Stromal cell of bone marrow (primary cell): ENCODE results near the gene USP35.

Source experiments
- DNase-seq: peaks from one replicate; pipeline ENCODE4 v3.0.0-alpha.2; 2012; ENCODE audit warnings: low read depth

The USP35 gene

GRCh38 chr11:78196661-78197091 lies 8.0 kb downstream of the USP35 start:
- no peak for DNase-seq

- no peak for DNase-seq
Observed at GRCh38 chr11:78197816-78198215, 9.1 kb downstream of the USP35 start.

- no peak for DNase-seq
Observed at GRCh38 chr11:78199015-78199652, 10.4 kb downstream of the USP35 start.

- no peak for DNase-seq
Observed at GRCh38 chr11:78199653-78200015, 10.9 kb downstream of the USP35 start.

DNA sequence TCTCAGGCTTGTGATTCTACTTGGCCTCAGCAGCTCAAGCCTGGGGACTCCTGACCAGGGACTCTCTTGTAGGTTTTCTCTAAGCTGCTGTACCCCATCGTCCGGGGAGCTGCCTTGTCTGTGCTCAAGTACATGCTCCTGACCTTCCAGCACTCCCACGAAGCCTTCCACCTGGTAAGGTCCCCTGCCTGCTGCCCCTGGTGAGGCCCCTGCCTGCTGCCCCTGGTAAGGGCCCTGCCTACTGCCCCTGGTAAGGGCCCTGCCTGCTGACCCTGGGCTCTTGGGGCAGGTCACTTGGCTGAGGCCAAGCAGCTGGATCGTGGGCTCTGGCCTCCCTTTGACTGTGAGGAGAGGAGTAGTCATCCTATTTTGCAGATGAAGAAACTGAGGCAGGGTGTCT lies 11.3 kb downstream of the USP35 start:
- DNase-seq = no peak

GRCh38 chr11:78200553-78200952 lies 11.8 kb downstream of the USP35 start:
- DNase-seq = no peak

DNA sequence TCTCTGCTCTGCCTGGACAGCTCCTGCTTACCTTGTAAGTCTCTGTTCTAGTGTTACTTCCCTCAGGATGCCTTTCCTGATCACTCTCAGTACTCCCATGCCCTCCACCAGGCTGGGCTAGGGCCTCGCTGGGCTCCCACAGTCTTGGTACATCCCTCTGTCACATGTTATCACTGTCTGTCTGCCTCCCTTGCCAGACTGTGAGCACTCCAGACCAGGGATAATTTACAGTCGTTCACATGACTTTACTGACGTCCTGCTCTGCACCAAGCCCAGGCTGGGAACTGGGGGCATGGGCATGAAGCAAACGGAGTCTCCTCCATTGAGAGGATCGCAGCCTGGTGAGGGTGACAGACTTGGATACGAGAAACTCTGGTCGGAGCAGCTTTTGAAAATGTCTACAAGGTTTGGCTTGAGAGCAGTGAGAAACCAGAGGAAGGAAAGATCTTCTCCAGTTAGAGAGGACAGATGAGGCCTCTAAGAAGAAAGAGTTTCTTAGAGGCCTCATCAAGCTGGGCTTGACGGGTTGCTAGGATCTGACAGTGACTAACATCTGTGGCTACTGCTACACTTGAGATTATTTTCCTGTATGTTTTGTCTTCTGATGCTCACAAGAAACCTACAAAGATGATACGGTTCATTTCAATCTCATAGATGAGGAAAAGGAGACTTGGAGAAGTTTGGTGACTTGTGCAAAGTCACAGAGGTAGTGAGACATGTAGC lies 12.5 kb downstream of the USP35 start:
- no peak for DNase-seq

DNA sequence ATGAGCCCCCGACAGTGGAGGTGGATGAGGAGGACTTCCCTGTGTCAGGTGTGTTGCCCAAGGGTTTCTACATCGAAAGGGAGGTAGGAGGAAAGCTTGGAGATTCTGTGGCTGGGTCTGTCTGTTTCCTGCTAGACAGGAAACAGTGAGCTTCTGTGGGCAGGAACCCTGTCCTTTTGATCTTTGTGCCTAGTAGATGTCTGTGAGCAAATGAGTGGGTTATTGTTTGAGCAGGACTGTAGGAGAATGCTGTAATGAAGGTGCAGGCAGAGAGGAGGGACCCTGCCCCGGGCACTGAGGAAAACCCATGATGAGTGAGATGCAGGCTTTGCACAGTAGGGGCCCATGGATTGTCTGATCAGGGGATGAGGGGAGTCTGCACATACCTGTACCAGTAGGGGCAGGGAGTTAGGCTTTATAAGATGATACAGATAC lies 14.0 kb downstream of the USP35 start:
- no peak for DNase-seq

DNA sequence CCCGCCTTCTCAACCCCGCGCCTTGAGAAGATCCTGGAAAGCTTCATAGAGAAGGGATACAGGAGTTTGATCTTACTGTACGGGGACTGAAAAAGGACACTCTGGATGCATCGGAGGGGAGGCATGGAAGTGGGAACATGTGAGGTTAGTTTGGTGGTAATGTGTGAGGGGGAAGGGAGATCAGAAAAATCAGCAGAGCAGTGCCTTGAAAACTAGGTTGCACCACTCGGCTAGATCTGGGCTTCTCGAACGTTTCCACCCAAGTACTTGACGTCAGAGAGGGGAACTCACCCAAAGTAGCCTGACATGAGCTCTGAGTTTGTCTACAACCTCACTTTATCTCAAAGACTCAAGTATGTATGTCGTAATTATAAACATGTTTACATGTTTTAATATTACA lies 14.5 kb downstream of the USP35 start:
- DNase-seq = no peak

- DNase-seq = no peak
Observed at GRCh38 chr11:78205256-78205655, 16.5 kb downstream of the USP35 start.

DNA sequence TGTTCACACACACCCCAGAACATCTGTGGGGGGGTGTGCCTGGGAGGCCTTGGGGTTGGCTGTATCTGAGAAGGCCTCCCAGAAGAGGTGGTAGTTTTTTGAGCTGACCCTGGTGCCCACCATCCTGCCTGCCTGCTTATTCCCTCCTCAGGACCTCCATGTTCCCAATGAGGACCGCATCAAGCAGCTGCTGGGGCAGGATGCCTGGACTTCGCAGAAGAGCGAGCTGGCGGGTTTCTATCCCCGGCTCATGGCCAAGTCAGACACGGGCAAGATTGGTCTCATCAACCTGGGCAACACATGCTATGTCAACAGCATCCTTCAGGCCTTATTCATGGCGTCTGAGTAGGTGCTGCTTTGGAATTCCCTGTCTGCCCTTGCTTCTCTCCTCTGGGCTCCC lies 17.0 kb downstream of the USP35 start:
- no peak for DNase-seq

GRCh38 chr11:78207532-78208256 lies 19.0 kb downstream of the USP35 start:
- DNase-seq = no peak

- DNase-seq = no peak
Observed at GRCh38 chr11:78208257-78209165, 19.8 kb downstream of the USP35 start.

GRCh38 chr11:78209478-78209877 lies 20.8 kb downstream of the USP35 start:
- no peak for DNase-seq

GRCh38 chr11:78210000-78210608 lies 21.4 kb downstream of the USP35 start:
- no peak for DNase-seq

DNA sequence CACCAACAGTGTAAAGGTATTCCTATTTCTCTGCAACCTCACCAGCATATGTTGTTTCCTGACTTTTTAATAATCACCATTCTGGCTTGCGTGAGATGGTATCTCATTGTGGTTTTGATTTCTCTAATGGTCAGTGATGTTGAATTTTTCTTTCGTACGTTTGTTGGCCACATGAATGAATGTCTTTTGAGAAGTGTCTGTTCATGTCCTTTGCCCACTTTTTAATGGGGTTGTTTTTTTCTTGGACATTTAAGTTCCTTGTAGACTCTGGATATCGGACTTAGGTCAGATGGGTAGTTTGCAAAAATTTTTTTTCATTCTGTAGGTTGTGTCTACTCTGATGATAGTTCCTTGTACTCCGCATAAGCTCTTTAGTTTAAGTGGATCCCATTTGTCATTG lies 22.8 kb downstream of the USP35 start:
- DNase-seq = no peak

GRCh38 chr11:78212586-78213371 lies 24.1 kb downstream of the USP35 start:
- no peak for DNase-seq

DNA sequence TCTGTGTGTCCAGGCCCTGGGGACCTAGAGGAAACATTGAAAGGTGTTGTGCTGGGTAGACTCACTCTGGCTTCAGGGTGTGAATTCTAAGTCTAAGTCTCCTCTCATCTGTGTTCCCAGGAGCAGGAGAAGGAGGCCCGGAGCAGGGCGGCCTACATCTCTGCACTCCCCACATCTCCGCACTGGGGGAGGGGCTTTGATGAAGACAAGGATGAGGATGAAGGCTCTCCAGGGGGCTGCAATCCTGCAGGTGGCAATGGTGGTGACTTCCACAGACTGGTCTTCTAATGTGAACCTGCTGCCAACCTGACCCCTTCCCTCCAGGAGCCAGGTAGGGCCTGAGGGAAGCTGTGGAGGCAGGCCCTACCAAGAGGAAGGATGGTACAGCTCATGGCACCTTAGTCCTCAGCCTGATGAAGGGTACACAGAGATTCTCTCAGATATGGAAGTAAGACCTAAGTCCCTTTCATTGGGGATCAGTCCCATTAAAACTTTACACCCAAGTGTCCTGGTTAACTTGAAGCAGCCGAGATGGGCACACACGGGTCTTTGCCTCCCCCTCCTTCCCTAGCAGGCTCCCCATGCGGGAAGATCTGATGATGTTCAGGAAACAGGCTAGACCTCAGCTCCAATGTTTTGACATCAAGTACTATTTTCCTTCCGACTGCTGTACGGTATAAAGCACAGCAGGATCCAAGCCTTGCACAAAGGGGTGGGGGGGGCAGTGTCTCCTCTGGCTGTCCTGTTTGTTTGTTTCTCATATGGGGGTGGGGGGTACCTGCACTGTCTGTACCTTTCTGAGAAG lies 25.0 kb downstream of the USP35 start:
- no peak for DNase-seq

DNA sequence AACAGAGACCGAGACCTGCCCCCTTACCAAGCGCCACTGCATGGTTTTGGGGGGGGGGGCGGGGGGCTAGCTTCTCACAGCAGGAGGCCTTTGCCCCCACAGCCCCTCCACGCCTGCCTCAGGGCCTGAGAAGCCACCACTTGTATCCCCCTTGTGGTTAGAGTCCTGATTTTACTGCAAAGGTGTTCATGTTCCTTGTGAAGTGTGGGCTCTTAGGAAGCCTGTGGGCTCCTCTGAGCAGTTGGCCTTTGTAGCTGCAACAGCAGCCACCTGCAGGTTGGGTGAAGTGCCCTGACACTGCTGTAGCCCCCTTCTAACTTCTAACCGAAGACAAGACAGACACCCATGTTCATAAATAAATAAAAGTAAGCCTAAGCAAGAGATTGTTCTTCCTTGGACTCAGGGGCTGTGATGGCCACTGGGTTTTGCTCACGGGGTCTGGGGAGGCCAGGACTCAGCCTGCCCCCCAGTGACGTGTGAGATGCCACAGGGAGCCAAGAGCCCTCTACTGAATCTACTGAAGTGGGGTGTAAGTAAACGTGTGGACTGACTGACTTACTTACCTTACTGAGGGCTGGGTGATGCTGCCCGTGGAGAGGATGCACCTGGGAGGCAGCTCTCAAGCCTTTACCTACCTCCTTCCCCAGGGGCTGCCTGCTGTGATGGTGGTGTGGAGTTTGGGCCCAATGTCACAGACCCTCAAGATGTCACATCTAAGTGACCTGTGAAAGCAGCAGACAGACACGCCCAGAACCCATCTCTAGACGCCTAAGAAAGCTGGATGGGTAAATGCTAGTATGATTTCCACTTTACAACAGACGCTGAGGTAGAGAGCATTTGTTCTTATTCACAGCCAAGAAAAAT lies 25.8 kb downstream of the USP35 start:
- no peak for DNase-seq
